ENCODE measurements around the gene FUT8.
"Not testable (repeated sequence)": the region's sequence is repeated elsewhere in the genome, so short reads cannot be mapped to it uniquely, and the experiment has no call there.

FUT8 gene

GRCh38 chr14:65627315-65627714, 214.8 kb downstream of the FUT8 start:
- no peak for DNase-seq

GRCh38 chr14:65628664-65629063, 216.1 kb downstream of the FUT8 start:
- no peak for DNase-seq

GRCh38 chr14:65631040-65631439, 218.5 kb downstream of the FUT8 start:
- DNase-seq, result no peak

- no peak for DNase-seq
Observed at GRCh38 chr14:65632487-65632886, 220.0 kb downstream of the FUT8 start.

GRCh38 chr14:65633666-65634065, 221.1 kb downstream of the FUT8 start:
- DNase-seq, result not testable (repeated sequence)

- no peak for DNase-seq
Observed at GRCh38 chr14:65637780-65638179, 225.2 kb downstream of the FUT8 start.

GRCh38 chr14:65639216-65639615, 226.7 kb downstream of the FUT8 start:
- no peak for DNase-seq

GRCh38 chr14:65650826-65651225, 238.3 kb downstream of the FUT8 start:
- no peak for DNase-seq

GRCh38 chr14:65656554-65656953, 244.0 kb downstream of the FUT8 start:
- DNase-seq, result no peak

GRCh38 chr14:65658202-65658601, 245.7 kb downstream of the FUT8 start:
- DNase-seq, result no peak

- no peak for DNase-seq
Observed at GRCh38 chr14:65661865-65662264, 249.3 kb downstream of the FUT8 start.

GRCh38 chr14:65664436-65664835, 251.9 kb downstream of the FUT8 start:
- no peak for DNase-seq

- no peak for DNase-seq
Observed at GRCh38 chr14:65676361-65677014, 264.0 kb downstream of the FUT8 start.

GRCh38 chr14:65685572-65685971, 273.0 kb downstream of the FUT8 start:
- no peak for DNase-seq

- DNase-seq, result no peak
Observed at GRCh38 chr14:65686761-65687160, 274.2 kb downstream of the FUT8 start.

GRCh38 chr14:65689070-65689469, 276.5 kb downstream of the FUT8 start:
- no peak for DNase-seq

- DNase-seq, result not testable (repeated sequence)
Observed at GRCh38 chr14:65692566-65692965, 280.0 kb downstream of the FUT8 start.

- no peak for DNase-seq
Observed at GRCh38 chr14:65696801-65697200, 284.3 kb downstream of the FUT8 start.

GRCh38 chr14:65703521-65703920, 291.0 kb downstream of the FUT8 start:
- DNase-seq, result peak in 1 of 2 experiments; percentile 88

- DNase-seq, result peak in 1 of 2 experiments; percentile 3
Observed at GRCh38 chr14:65703996-65704395, 291.5 kb downstream of the FUT8 start.

- DNase-seq, result no peak
Observed at GRCh38 chr14:65704437-65704836, 291.9 kb downstream of the FUT8 start.

- no peak for DNase-seq
Observed at GRCh38 chr14:65704850-65705249, 292.3 kb downstream of the FUT8 start.

GRCh38 chr14:65709576-65709975, 297.0 kb downstream of the FUT8 start:
- no peak for DNase-seq

GRCh38 chr14:65716813-65717212, 304.3 kb downstream of the FUT8 start:
- not testable (repeated sequence) for DNase-seq

GRCh38 chr14:65717384-65717915, 304.9 kb downstream of the FUT8 start:
- not testable (repeated sequence) for DNase-seq

All from NCI-H187 (cell line).